Liver (tissue), 3 donors: Measurements from ENCODE around the gene OR2T1.

Source experiments
- ATF3 ChIP-seq: IDR thresholded peaks from 2 replicates; pipeline ENCODE4 v1.6.1; 2016; ENCODE audit warnings: antibody characterized with exemption
- CTCF ChIP-seq: fragments of 150-350 bp; IDR thresholded peaks from 2 replicates; pipeline ENCODE4 v1.5.1; 2017; ENCODE audit warnings: improper control_type of control experiment, low read depth, low read length; ENCODE audit not compliant: missing input control
- EGR1 ChIP-seq, 2 donors: IDR thresholded peaks; 2 replicates each; pipeline ENCODE4 v1.6.1; 2016 to 2018; ENCODE audit warnings: antibody characterized with exemption in 2 of 2, low read depth in 2 of 2
- MAX ChIP-seq: IDR thresholded peaks from 2 replicates; pipeline ENCODE4 v1.6.1; 2016; ENCODE audit warnings: antibody characterized with exemption
- RAD21 ChIP-seq, 2 donors: IDR thresholded peaks; 2 replicates each; pipeline ENCODE4 v1.6.1; 2016; ENCODE audit warnings: antibody characterized with exemption in 2 of 2, mild to moderate bottlenecking in 2 of 2
- REST ChIP-seq: IDR thresholded peaks from 2 replicates; pipeline ENCODE4 v1.6.1; 2016; ENCODE audit warnings: antibody characterized with exemption, mild to moderate bottlenecking
- RXRA ChIP-seq, 2 donors: IDR thresholded peaks; 2 replicates each; pipeline ENCODE4 v1.6.1; 2017 to 2018; ENCODE audit warnings: antibody characterized with exemption in 2 of 2, mild to moderate bottlenecking in 1 of 2
- SP1 ChIP-seq: IDR thresholded peaks from 2 replicates; pipeline ENCODE4 v1.6.1; 2018; ENCODE audit warnings: antibody characterized with exemption, mild to moderate bottlenecking
- TAF1 ChIP-seq: conservative IDR thresholded peaks from 2 replicates; pipeline ENCODE4 v1.6.1; 2016; ENCODE audit warnings: antibody characterized with exemption, mild to moderate bottlenecking
- YY1 ChIP-seq: IDR thresholded peaks from 2 replicates; pipeline ENCODE4 v1.6.1; 2016; ENCODE audit warnings: antibody characterized with exemption, mild to moderate bottlenecking
- ZBTB33 ChIP-seq: IDR thresholded peaks from 2 replicates; pipeline ENCODE4 v1.6.1; 2016; ENCODE audit warnings: antibody characterized with exemption
- donor health status: healthy.
- donor health status: healthy.

- TF ChIP-seq CTCF, result no peak
- TF ChIP-seq REST, result no peak
- no peak for TF ChIP-seq YY1
- no peak for TF ChIP-seq SP1
- no peak for TF ChIP-seq TAF1
- TF ChIP-seq RAD21 (IDR thresholded peaks at IDR 0.05), result no peak
- TF ChIP-seq MAX, result no peak
- no peak for TF ChIP-seq ATF3
- TF ChIP-seq ZBTB33, result no peak
- TF ChIP-seq RXRA (IDR thresholded peaks at IDR 0.05), result no peak
- no peak for TF ChIP-seq EGR1 (IDR thresholded peaks at IDR 0.05; ENCODE audit: low read depth in 2 of 2)
Observed at GRCh38 chr1:248376916-248377315, 25.9 kb upstream of the OR2T1 start.
